SU-DHL-6 (cell line): ENCODE data around the gene SERINC1.

Experiments used
- H2AFZ ChIP-seq: fragments of 200-600 bp; sonication (generic); 2 replicates; pipeline ENCODE4 v1.6.1; 2014; ENCODE audit warnings: low read depth, mild to moderate bottlenecking, moderate library complexity, mixed read lengths, antibody characterized with exemption, low read length; ENCODE audit not compliant: severe bottlenecking
- H3F3A ChIP-seq: fragments of 200-600 bp; shearing (Covaris generic); 2 replicates; pipeline ENCODE4 v1.6.0; 2016; ENCODE audit warnings: antibody characterized with exemption, mild to moderate bottlenecking; ENCODE audit not compliant: insufficient read depth
- H3K27ac ChIP-seq: fragments of 200-600 bp; sonication (generic); 2 replicates; pipeline ENCODE4 v1.5.1; 2016; ENCODE audit warnings: low read depth, mild to moderate bottlenecking, low read length, moderate library complexity, mixed read lengths
- H3K27me3 ChIP-seq: fragments of 200-600 bp; sonication (generic), shearing (Covaris generic); 2 replicates; pipeline ENCODE4 v1.6.0; 2014; ENCODE audit warnings: mild to moderate bottlenecking, low read length
- H3K36me3 ChIP-seq: fragments of 200-600 bp; sonication (generic); 2 replicates; pipeline ENCODE4 v1.6.1; 2014; ENCODE audit warnings: mild to moderate bottlenecking, low read length, mixed read lengths
- H3K4me2 ChIP-seq: fragments of 300-600, 200-600 bp; shearing (Covaris generic), sonication (generic); 2 replicates; pipeline ENCODE4 v1.6.0; 2014; ENCODE audit warnings: low read length, low read depth, mild to moderate bottlenecking; ENCODE audit not compliant: poor library complexity, severe bottlenecking
- H3K4me3 ChIP-seq: fragments of 200-600 bp; sonication (generic); 2 replicates; pipeline ENCODE4 v1.5.1; 2014; ENCODE audit warnings: antibody characterized with exemption, low read length, mild to moderate bottlenecking, mixed read lengths; ENCODE audit not compliant: insufficient read depth, poor library complexity, severe bottlenecking
- H3K79me2 ChIP-seq: fragments of 200-600 bp; sonication (generic); 2 replicates; pipeline ENCODE4 v1.6.1; 2014; ENCODE audit warnings: mild to moderate bottlenecking, low read length, moderate library complexity; ENCODE audit not compliant: insufficient read depth
- H3K9ac ChIP-seq: fragments of 200-600 bp; sonication (generic); 2 replicates; pipeline ENCODE4 v1.7.0; 2014; ENCODE audit warnings: mild to moderate bottlenecking, low read length
- H3K9me2 ChIP-seq: fragments of 200-600 bp; sonication (generic); replicated peaks from 2 replicates; pipeline ENCODE4 v1.6.1; 2014; ENCODE audit warnings: low read length; ENCODE audit not compliant: insufficient read depth
- H3K9me3 ChIP-seq: fragments of 200-600 bp; sonication (generic); 2 replicates; pipeline ENCODE4 v1.6.1; 2014; ENCODE audit warnings: low read length, mixed read lengths; ENCODE audit not compliant: insufficient read depth
- H4K20me1 ChIP-seq: fragments of 200-600 bp; sonication (generic); 2 replicates; pipeline ENCODE4 v1.6.1; 2014; ENCODE audit warnings: low read depth, mild to moderate bottlenecking, antibody characterized with exemption, low read length, moderate library complexity, mixed read lengths
- EZH2phosphoT487 ChIP-seq: fragments of 200-600 bp; sonication (generic), shearing (Covaris generic); conservative IDR thresholded peaks from 2 replicates; pipeline ENCODE4 v1.6.1; 2018; ENCODE audit warnings: mild to moderate bottlenecking, antibody characterized with exemption, low read length, moderate library complexity, mixed read lengths
- TF ChIP-seq, protein P1 (sequence below): fragments of 200-600 bp; sonication (generic); IDR thresholded peaks from one replicate; pipeline ENCODE4 v1.5.1; 2017; ENCODE audit warnings: antibody characterized with exemption, mild to moderate bottlenecking, low read length, moderate library complexity; ENCODE audit not compliant: insufficient read depth, poor library complexity, severe bottlenecking

Gene SERINC1

DNA sequence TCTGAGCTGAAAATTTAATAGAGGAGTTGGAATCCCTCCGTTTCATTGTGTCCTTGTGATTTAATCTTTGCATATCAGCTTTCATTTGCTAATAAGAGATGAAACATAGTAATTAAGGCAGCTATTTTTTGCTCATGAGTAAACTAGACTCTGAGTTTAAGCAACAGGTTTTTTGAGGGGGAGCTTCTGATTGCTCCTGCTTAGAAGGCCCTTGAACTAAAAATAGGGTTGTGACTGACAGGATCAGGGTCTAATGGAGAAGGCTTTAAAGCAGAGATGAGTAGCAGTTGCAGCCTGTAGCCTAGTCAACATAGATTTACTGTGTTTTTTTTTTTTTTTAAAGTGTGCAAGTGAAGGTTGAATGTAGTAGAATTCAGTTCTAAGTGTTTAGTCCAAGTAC lies 54.8 kb downstream of the SERINC1 start:
- Histone ChIP-seq H3K27me3 (no peaks in the 10 kb centered on the region), H3K9ac (no peak overlapping the region), H4K20me1 (peaks cover 3% of the 10 kb centered on the region), H3K27ac (no peak overlapping the region), H3F3A (no peaks in the 10 kb centered on the region; the same call in 1 of the 2 replicates), H3K9me2 (no peaks in the 10 kb centered on the region), H2AFZ (no peak overlapping the region), H3K4me3 (no peak overlapping the region), H3K36me3 (peaks cover 60% of the 10 kb centered on the region), H3K4me2 (no peak overlapping the region), H3K9me3 (no peaks in the 10 kb centered on the region), H3K79me2 (peaks cover 11% of the 10 kb centered on the region)
- TF ChIP-seq, protein P1, sequence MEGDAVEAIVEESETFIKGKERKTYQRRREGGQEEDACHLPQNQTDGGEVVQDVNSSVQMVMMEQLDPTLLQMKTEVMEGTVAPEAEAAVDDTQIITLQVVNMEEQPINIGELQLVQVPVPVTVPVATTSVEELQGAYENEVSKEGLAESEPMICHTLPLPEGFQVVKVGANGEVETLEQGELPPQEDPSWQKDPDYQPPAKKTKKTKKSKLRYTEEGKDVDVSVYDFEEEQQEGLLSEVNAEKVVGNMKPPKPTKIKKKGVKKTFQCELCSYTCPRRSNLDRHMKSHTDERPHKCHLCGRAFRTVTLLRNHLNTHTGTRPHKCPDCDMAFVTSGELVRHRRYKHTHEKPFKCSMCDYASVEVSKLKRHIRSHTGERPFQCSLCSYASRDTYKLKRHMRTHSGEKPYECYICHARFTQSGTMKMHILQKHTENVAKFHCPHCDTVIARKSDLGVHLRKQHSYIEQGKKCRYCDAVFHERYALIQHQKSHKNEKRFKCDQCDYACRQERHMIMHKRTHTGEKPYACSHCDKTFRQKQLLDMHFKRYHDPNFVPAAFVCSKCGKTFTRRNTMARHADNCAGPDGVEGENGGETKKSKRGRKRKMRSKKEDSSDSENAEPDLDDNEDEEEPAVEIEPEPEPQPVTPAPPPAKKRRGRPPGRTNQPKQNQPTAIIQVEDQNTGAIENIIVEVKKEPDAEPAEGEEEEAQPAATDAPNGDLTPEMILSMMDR, result no peak
- no peak for TF ChIP-seq EZH2phosphoT487

DNA sequence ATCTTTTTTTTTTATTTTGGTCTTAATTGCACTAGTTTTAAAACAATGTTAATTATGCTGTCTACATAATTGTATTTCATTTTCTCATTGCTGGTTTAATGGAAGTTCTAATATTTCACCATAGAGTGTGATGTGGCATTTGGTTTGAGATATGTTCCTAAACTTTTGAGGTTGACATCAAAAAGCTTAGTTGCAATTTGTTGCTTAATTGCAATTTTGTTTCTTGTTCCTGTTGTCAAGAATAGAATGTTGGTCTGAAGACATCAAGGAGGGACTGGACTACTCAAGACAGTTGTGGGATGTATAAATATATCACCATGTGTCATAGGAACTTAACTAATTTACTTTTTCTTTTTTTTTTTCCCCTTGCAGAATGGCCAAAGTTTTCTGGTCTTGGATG lies 59.6 kb downstream of the SERINC1 start:
- H3K4me2 ChIP-seq, result no peak overlapping the region
- peaks cover 23% of the 10 kb centered on the region for H4K20me1 ChIP-seq
- H3K36me3 ChIP-seq, result peaks cover 29% of the 10 kb centered on the region
- no peak overlapping the region for H3K4me3 ChIP-seq
- H3K27ac ChIP-seq, result no peak overlapping the region
- no peak overlapping the region for H2AFZ ChIP-seq
- H3K79me2 ChIP-seq, result peaks cover 59% of the 10 kb centered on the region
- no peak for TF ChIP-seq EZH2phosphoT487
- TF ChIP-seq, protein P1, result no peak
- H3K9ac ChIP-seq, result no peak overlapping the region
- H3K9me2 ChIP-seq, result no peaks in the 10 kb centered on the region
- H3K27me3 ChIP-seq, result no peaks in the 10 kb centered on the region
- H3K9me3 ChIP-seq, result no peaks in the 10 kb centered on the region
- no peaks in the 10 kb centered on the region for H3F3A ChIP-seq

DNA sequence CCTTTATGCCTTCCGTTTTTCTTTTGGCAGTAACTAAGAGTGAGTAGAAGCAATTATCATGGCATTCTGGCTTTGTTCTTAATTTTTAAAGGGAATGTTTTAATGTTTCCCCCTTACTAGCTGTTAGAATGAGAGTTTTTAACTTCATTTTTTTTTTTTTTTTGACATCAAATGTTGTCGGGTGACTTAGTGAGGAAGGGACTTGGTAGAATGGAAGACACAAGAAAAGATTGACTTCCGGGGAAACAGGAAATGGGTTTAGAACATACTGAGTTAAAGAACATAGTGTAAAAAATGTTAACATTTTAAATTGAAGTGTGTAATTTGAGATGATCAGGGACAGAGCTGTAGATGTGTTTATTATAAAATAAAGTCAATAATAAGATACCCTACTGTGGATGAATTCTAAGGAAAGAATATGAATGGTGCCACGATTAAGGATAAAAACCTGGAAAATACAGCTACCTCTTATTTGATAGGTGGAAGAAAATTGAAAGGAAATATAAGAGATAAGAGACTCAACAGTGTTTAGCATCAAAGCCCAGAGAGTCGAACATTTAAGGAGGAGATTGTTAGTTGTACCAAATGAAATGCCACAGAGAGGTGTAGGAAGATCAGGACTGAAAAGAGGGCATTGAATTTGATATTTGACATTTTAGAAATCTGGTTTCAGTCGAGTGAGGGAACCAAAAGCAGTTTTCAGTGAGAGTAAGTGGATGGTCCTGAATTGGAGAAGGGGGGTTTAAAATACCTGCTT lies 62.7 kb downstream of the SERINC1 start:
- H3K27ac ChIP-seq, result no peak overlapping the region
- no peaks in the 10 kb centered on the region for H3K9me3 ChIP-seq
- H3K79me2 ChIP-seq, result peaks cover 84% of the 10 kb centered on the region
- peak overlapping the region; percentile 10 for H3K4me2 ChIP-seq
- no peaks in the 10 kb centered on the region for H3F3A ChIP-seq
- H4K20me1 ChIP-seq, result peaks cover 29% of the 10 kb centered on the region
- no peaks in the 10 kb centered on the region for H3K27me3 ChIP-seq
- H3K36me3 ChIP-seq, result peaks cover 16% of the 10 kb centered on the region
- no peak overlapping the region for H2AFZ ChIP-seq
- no peak overlapping the region for H3K9ac ChIP-seq
- no peak overlapping the region for H3K4me3 ChIP-seq
- no peak for TF ChIP-seq EZH2phosphoT487
- H3K9me2 ChIP-seq, result no peaks in the 10 kb centered on the region

DNA sequence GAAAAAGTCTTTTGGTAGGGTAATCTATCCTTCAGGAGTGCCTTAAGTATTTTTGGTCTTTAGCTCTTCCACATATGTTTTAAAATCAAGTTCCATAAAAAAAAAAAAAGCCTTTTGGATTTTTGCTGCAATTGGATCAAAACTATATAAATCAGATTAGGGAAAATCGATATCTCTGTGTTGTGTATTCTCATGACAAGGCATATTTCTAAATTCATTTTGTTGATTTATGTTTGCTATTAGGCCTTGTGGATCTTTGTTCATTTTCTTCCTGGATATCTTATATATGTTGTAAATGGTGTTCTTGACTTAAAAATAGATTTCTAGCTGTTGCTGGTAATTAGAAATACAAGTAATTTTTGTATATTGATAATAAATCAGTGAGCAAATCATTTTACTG lies 63.4 kb downstream of the SERINC1 start:
- H3K9ac ChIP-seq, result no peak overlapping the region
- H3K4me2 ChIP-seq, result no peak overlapping the region

More for the DNA sequence above, 63.4 kb downstream of the SERINC1 start:
- TF ChIP-seq, protein P1, result no peak
- TF ChIP-seq EZH2phosphoT487, result no peak
- no peaks in the 10 kb centered on the region for H3K9me3 ChIP-seq
- H3K27ac ChIP-seq, result no peak overlapping the region
- no peak overlapping the region for H2AFZ ChIP-seq
- peaks cover 13% of the 10 kb centered on the region for H3K36me3 ChIP-seq
- H3K79me2 ChIP-seq, result peaks cover 91% of the 10 kb centered on the region
- peaks cover 29% of the 10 kb centered on the region for H4K20me1 ChIP-seq
- no peaks in the 10 kb centered on the region for H3K27me3 ChIP-seq
- no peaks in the 10 kb centered on the region for H3K9me2 ChIP-seq
- no peak overlapping the region for H3K4me3 ChIP-seq
- no peaks in the 10 kb centered on the region for H3F3A ChIP-seq
